IMR-90 (cell line): ENCODE measurements around the gene TRUB2. TPM values are rescaled to one million over a fixed set of nuclear protein-coding genes. Genes with fewer than 3 reads are reported as not detected.

Experiments
- ATAC-seq: fragments of 200-7000 bp; cut with Tn5 transposase; 2 replicates; pipeline ENCODE4 v1.9.1; 2020; ENCODE audit warnings: low read depth, mild to moderate bottlenecking, moderate library complexity
- BruUV-seq: library from RNA; stranded (reverse); fragments of 400-500 nt; replicated peaks from 2 replicates; lab custom pipeline; 2021; lab: Mats Ljungman, UMichigan
- CTCF ChIA-PET: fragments of 300-600 bp; formaldehyde crosslinking; extraction: SDS; loops from one replicate; lab custom pipeline; 2021; ENCODE audit warnings: antibody characterized with exemption; lab: Yijun Ruan, JAX
- POLR2A ChIA-PET: fragments of 300-600 bp; sonication (Branson Sonifier 250); formaldehyde crosslinking; loops from one replicate; lab custom pipeline; 2022; ENCODE audit warnings: antibody characterized with exemption; ENCODE audit not compliant: unreplicated experiment; lab: Charles Lee
- DNase-seq: peaks from one replicate; pipeline ENCODE4 v3.0.0; 2013
- H2AFZ ChIP-seq: replicated peaks from 2 replicates; pipeline ENCODE3; 2013; ENCODE audit warnings: low read length, mild to moderate bottlenecking; ENCODE audit not compliant: poor library complexity
- H2AK5ac ChIP-seq: 2 replicates; pipeline ENCODE4 v1.6.1; 2013; ENCODE audit warnings: low read depth, low read length, inconsistent platforms
- H2AK9ac ChIP-seq: replicated peaks from 2 replicates; pipeline ENCODE3; 2013; ENCODE audit warnings: mild to moderate bottlenecking, low read depth, low read length, moderate library complexity; ENCODE audit not compliant: poor library complexity
- H2BK120ac ChIP-seq: 2 replicates; pipeline ENCODE4 v1.6.1; 2013; ENCODE audit warnings: low read depth, low read length, inconsistent platforms
- H2BK15ac ChIP-seq: 3 replicates; pipeline ENCODE4 v1.6.1; 2013; ENCODE audit warnings: low read depth, low read length, inconsistent platforms
- H2BK20ac ChIP-seq: 2 replicates; pipeline ENCODE4 v1.6.1; 2013; ENCODE audit warnings: low read depth, mild to moderate bottlenecking, inconsistent platforms, low read length, moderate library complexity
- H2BK5ac ChIP-seq: 2 replicates; pipeline ENCODE4 v1.6.1; 2013; ENCODE audit warnings: mild to moderate bottlenecking, low read depth, low read length, inconsistent platforms; ENCODE audit not compliant: poor library complexity, severe bottlenecking
- H3K14ac ChIP-seq: replicated peaks from 2 replicates; pipeline ENCODE4 v1.6.1; 2013; ENCODE audit warnings: low read depth, low read length, inconsistent platforms
- H3K18ac ChIP-seq: 2 replicates; pipeline ENCODE4 v1.6.1; 2013; ENCODE audit warnings: low read depth, low read length, control low read depth
- H3K23ac ChIP-seq: 2 replicates; pipeline ENCODE4 v1.6.1; 2013; ENCODE audit warnings: low read depth, low read length, inconsistent platforms
- H3K27ac ChIP-seq: 2 replicates; pipeline ENCODE4 v1.5.1; 2013; ENCODE audit warnings: mild to moderate bottlenecking, control low read depth, low read length; ENCODE audit not compliant: insufficient read depth
- H3K27me3 ChIP-seq: 2 replicates; pipeline ENCODE4 v1.6.1; 2013; ENCODE audit warnings: low read length; ENCODE audit not compliant: control insufficient read depth, insufficient read depth
- H3K36me3 ChIP-seq: 2 replicates; pipeline ENCODE4 v1.6.1; 2013; ENCODE audit warnings: low read length, mixed read lengths; ENCODE audit not compliant: control insufficient read depth, insufficient read depth
- H3K4ac ChIP-seq: 2 replicates; pipeline ENCODE4 v1.6.1; 2013; ENCODE audit warnings: low read depth, low read length, inconsistent platforms
- H3K4me1 ChIP-seq: 2 replicates; pipeline ENCODE4 v1.6.1; 2013; ENCODE audit warnings: low read length, mixed read lengths; ENCODE audit not compliant: control insufficient read depth, insufficient read depth
- H3K4me2 ChIP-seq: 2 replicates; pipeline ENCODE4 v1.6.1; 2013; ENCODE audit warnings: low read depth, mild to moderate bottlenecking, control low read depth, low read length, moderate library complexity
- H3K4me3 ChIP-seq: 2 replicates; pipeline ENCODE4 v1.5.1; 2013; ENCODE audit warnings: low read depth, mild to moderate bottlenecking, control low read depth, low read length, moderate library complexity; ENCODE audit not compliant: insufficient read depth
- H3K56ac ChIP-seq: 2 replicates; pipeline ENCODE4 v1.6.1; 2013; ENCODE audit warnings: low read length, inconsistent platforms; ENCODE audit not compliant: insufficient read depth; ENCODE audit errors: extremely low read depth
- H3K79me1 ChIP-seq, 2 experiments: 2 replicates each; pipeline ENCODE4 v1.6.1; 2013; ENCODE audit warnings: low read length in 2 of 2, inconsistent platforms in 1 of 2, low read depth in 1 of 2
- H3K9ac ChIP-seq: 2 replicates; pipeline ENCODE4 v1.6.1; 2013; ENCODE audit warnings: low read depth, low read length, control low read depth
- H3K9me1 ChIP-seq: 2 replicates; pipeline ENCODE4 v1.6.1; 2013; ENCODE audit warnings: low read length, inconsistent platforms; ENCODE audit not compliant: insufficient read depth
- H3K9me3 ChIP-seq: 2 replicates; pipeline ENCODE4 v1.6.1; 2013; ENCODE audit warnings: low read length; ENCODE audit not compliant: control insufficient read depth, insufficient read depth
- H4K20me1 ChIP-seq: 2 replicates; pipeline ENCODE4 v1.6.1; 2013; ENCODE audit warnings: low read length, inconsistent platforms; ENCODE audit not compliant: insufficient read depth
- H4K5ac ChIP-seq: 2 replicates; pipeline ENCODE4 v1.6.1; 2013; ENCODE audit warnings: mild to moderate bottlenecking, low read depth, low read length, control low read depth
- H4K8ac ChIP-seq, 2 experiments: 2 replicates each; pipeline ENCODE4 v1.6.1; 2013; ENCODE audit warnings: low read depth in 2 of 2, low read length in 2 of 2, control low read depth in 1 of 2, inconsistent platforms in 1 of 2
- H4K91ac ChIP-seq: 2 replicates; pipeline ENCODE4 v1.6.1; 2013; ENCODE audit warnings: low read depth, low read length, inconsistent platforms; ENCODE audit not compliant: insufficient read depth
- CEBPB ChIP-seq: IDR thresholded peaks from 2 replicates; pipeline ENCODE4 v1.6.1; 2012; ENCODE audit warnings: low read depth, low read length, improper control_type of control experiment
- MAZ ChIP-seq: IDR thresholded peaks from 2 replicates; pipeline ENCODE4 v1.6.1; 2012; ENCODE audit warnings: low read depth, mild to moderate bottlenecking, low read length, improper control_type of control experiment, moderate library complexity, borderline replicate concordance
- WGBS, 2 experiments: methylation state at CpG; one replicate each; pipeline versions ENCODE4 v1.1.5 to v1.1.7; 2013; ENCODE audit warnings: missing lambda C conversion rate in 2 of 2; ENCODE audit not compliant: insufficient read length in 1 of 2; ENCODE audit errors: extremely low coverage in 2 of 2; 5-methylcytosine and 5-hydroxymethylcytosine counted together
- dilution Hi-C: fragments of 300-500 bp; cut with HindIII; formaldehyde crosslinking; loops from one replicate; pipeline ENCODE4 v1.14.3; 2018; ENCODE audit warnings: low sequenced_read_pairs; ENCODE audit not compliant: unreplicated experiment
- in situ Hi-C: fragments of 300-500 bp; cut with MboI; formaldehyde crosslinking; loops from 3 replicates; pipeline ENCODE4 v1.14.3; 2019; ENCODE audit warnings: low sequenced_read_pairs, inconsistent platforms, mixed read lengths
- intact Hi-C: fragments of 100-400 bp; cut with micrococcal nuclease; formaldehyde crosslinking; loops from 2 replicates; pipeline ENCODE4 v1.10.0; 2022
- polyA plus RNA-seq, 3 experiments: library from polyadenylated mRNA; depleted of rRNA; stranded (reverse); fragments of >200 nt; gene quantifications; 2 replicates each; pipeline ENCODE4 v1.2.3, GENCODE V29; 2012; ENCODE audit warnings: low replicate concordance in 1 of 3
- total RNA-seq: library from RNA; depleted of rRNA; stranded (reverse); fragments of >200 nt; gene quantifications from 2 replicates; pipeline ENCODE4 v1.2.3, GENCODE V29; 2012

Gene TRUB2
- total and polyA plus RNA-seq, 2 of the 4 experiments (the other 2 are of a cell fraction): 18.0 to 21.3 TPM

DNA sequence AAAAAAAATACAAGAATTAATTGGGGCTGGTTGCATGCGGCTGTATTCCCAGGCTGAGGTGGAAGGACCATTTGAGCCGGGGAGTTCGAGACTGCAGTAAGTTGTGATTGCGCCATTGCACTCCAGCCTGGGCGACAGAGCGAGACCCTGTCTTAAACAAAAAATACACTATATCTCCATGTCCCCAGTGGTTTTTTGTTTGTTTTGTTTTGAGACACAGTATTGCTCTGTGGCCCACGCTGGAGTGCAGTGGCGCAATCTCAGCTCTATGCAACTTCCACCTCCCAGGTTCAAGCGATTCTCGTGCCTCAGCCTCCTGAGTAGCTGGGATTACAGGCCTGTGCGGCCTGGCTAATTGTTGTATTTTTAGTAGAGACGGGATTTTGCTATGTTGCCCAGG, 1.5 kb upstream of the TRUB2 start:
- Histone ChIP-seq H2AK9ac (no peak overlapping the region), H4K20me1 (0 out of 2 replicates have a peak, but pooled peaks cover 4% of the 10 kb centered on the region), H2AFZ (no peak overlapping the region), H2BK120ac (no peak overlapping the region), H3K9me3 (no peaks in the 10 kb centered on the region), H3K79me1 (peaks cover 38 to 59% of the 10 kb centered on the region in 2 experiments), H3K4ac (peak overlapping the region; percentile 80), H3K23ac (peak overlapping the region; percentile 74), H2BK20ac (no peak overlapping the region), H3K18ac (no peak overlapping the region), H3K56ac (0 out of 2 replicates have a peak overlapping the region, but pooled peaks have one; percentile 8), H4K91ac (no peak overlapping the region), H3K9me1 (peaks cover 6% of the 10 kb centered on the region), H2BK5ac (peak overlapping the region; percentile 57), H3K4me2 (peak overlapping the region; percentile 95), H2BK15ac (no peak overlapping the region), H4K5ac (no peak overlapping the region), H4K8ac (no peak overlapping the region; a peak in 1 of 4 replicates), H3K9ac (0 out of 2 replicates have a peak overlapping the region, but pooled peaks have one; percentile 70), H3K4me3 (peak overlapping the region; percentile 57; the same call in 1 of the 2 replicates), H3K27me3 (no peaks in the 10 kb centered on the region), H3K4me1 (peaks cover 5% of the 10 kb centered on the region), H3K14ac (no peak overlapping the region), H3K27ac (no peak overlapping the region), H2AK5ac (peak overlapping the region; percentile 51; the same call in 1 of the 2 replicates), H3K36me3 (peaks cover 24% of the 10 kb centered on the region)
- in situ Hi-C loops: no loop called here
- intact Hi-C loops: loop anchor here (2.0 kb wide), 1 partner anchor 29 kb away; no protein-coding TSS in a partner anchor
- ATAC-seq (no peak), DNase-seq (no peak)
- ChIA-PET POLR2A (no interaction called here), CTCF (interaction anchor here (0.6 kb wide), 1 partner anchor 62 kb away, joined by 4 read pairs; no protein-coding TSS in a partner anchor)
- TF ChIP-seq CEBPB (peak; percentile 56), MAZ (no peak)
- no CpG with 5 or more reads among the region's 12 CpGs for WGBS, 2 experiments
- no TSS peak for BruUV-seq
- dilution Hi-C loops: no loop called here
